ENCODE measurements around the gene MFAP4. TPM values are rescaled to one million over a fixed set of nuclear protein-coding genes. Genes with fewer than 3 reads are reported as not detected.

Gene MFAP4
- total and polyA plus RNA-seq, 8 donors, result 1.2 to 25.5 (median 11.5) TPM

- 67 to 76% methylated on average over 2 of the region's 2 CpGs for WGBS, 2 donors
- Histone ChIP-seq H3K27me3 (no peaks in the 10 kb centered on the region), H3K4me1 (no peaks in the 10 kb centered on the region), H3K27ac (no peak overlapping the region), H3K36me3 (no peaks in the 10 kb centered on the region), H3K9me3 (no peaks in the 10 kb centered on the region), H3K4me3 (no peak overlapping the region)
- FAIRE-seq (no peak), DNase-seq (no peak), ATAC-seq (peak in 3 of 4 donors; percentile 14 to 29 (median 28))
- intact Hi-C loops (cut with DNase I), result no loop called here
- TF ChIP-seq CTCF (IDR thresholded peaks at IDR 0.05), result no peak
Observed at GRCh38 chr17:19387921-19388521, 1.0 kb upstream of the MFAP4 start.

DNA sequence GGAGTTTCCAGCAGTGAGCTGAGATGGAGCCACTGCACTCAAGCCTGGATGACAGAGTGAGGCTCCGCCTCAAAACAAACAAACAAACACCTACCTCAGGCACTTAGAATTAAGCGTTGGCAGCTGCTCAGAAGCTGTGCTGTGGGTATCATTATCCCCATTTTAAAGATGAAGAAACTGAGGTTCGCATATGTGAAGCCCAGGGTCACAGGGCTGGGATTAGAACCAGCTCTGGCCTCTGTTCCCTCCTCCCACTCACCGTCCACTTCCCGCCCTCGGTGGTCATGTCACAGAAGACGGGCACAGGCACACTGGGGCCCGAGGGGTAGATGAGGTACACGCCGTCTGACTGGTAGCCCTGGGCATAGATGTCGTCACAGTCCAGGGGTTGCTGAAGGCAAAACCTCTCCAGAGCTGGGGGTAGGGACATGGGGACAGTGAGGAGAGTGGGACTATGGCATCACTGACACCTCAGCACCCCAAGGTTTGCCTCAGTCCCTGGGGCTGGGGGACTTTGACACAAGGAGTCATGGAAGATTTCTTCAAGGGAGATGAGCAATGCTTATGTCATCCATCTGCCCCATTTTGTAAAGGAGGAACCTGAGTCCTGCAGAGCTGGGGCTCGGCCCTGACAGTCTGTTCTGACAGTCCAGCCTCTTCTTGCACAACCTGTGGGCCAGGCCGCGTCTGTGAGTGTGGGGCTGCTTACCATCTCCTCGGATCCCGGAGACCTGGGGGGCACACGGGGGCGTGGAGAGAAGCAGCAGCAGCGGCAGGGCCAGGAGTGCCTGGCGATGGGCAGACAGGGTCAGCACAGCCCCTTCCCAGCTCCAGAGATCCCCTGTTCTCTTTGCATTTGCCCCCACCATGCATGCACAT, 700 bp downstream of the MFAP4 start:
- Histone ChIP-seq H3K4me1 (no peaks in the 10 kb centered on the region), H3K4me3 (no peak overlapping the region), H3K27me3 (no peaks in the 10 kb centered on the region), H3K27ac (peak overlapping the region in 1 of 4 donors; percentile 37), H3K9me3 (no peaks in the 10 kb centered on the region), H3K36me3 (peaks cover 2 to 7% (median 2%) of the 10 kb centered on the region in 3 donors)
- no peak for TF ChIP-seq CTCF (IDR thresholded peaks at IDR 0.05)
- FAIRE-seq, result no peak
- intact Hi-C loops (cut with DNase I), result no loop called here
- DNase-seq, result no peak
- peak in 3 of 4 donors; percentile 39 to 62 (median 48) for ATAC-seq
- WGBS, 2 donors, result 61 to 71% methylated on average over 20 of the region's 20 CpGs

GRCh38 chr17:19385521-19385983, 1.4 kb downstream of the MFAP4 start:
- no peaks in the 10 kb centered on the region for H3K27me3 ChIP-seq
- ATAC-seq (no peak), FAIRE-seq (no peak), DNase-seq (no peak)
- TF ChIP-seq CTCF (IDR thresholded peaks at IDR 0.05), result no peak
- H3K4me1 ChIP-seq, result no peaks in the 10 kb centered on the region
- H3K36me3 ChIP-seq, result peaks cover 2 to 14% (median 10%) of the 10 kb centered on the region in 3 donors
- H3K27ac ChIP-seq, result no peak overlapping the region
- no peaks in the 10 kb centered on the region for H3K9me3 ChIP-seq
- 84 to 89% methylated on average over 9 of the region's 9 CpGs for WGBS, 2 donors
- no peak overlapping the region for H3K4me3 ChIP-seq
- intact Hi-C loops (cut with DNase I), result no loop called here

DNA sequence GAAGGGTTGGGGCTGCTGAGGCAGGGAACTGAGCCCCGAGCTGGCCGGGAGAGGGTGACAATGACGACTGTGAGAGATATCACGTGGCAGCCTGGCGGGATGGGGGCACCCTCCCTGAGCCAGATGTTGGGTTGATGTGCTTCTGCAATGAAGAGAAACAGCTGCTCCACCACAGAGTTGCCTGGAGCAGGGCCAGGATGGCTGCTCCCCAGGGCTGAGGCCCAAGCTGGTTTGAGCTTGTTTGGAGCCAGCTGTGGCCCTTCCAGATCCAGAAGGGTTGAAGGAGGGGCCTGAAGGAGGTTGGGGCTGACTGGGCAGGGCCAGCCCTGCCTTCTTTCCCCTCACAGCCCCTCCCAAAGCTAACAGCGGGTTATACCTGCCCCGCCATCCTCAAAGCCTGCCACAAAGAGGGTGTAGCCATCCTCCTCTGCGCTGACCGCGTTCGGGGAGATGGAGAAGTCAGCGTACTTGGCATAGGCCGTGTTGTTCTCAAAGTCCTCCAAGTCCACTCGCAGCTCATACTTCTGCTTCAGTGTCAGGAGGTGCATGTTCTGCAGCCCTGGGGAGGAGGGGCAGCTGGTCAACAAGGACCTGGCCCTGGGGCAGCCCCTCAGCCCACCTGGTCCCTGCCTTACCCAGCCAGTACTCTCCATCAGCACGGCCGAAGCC, 2.1 kb downstream of the MFAP4 start:
- WGBS, 2 donors, result 82 to 87% methylated on average over 16 of the region's 16 CpGs
- H3K4me1 ChIP-seq, result no peaks in the 10 kb centered on the region

More for the DNA sequence above, 2.1 kb downstream of the MFAP4 start:
- Histone ChIP-seq H3K27me3 (no peaks in the 10 kb centered on the region), H3K4me3 (no peak overlapping the region), H3K27ac (no peak overlapping the region), H3K36me3 (peaks cover 2 to 16% (median 12%) of the 10 kb centered on the region in 3 donors), H3K9me3 (no peaks in the 10 kb centered on the region)
- peak in 1 of 6 donors; percentile 53 for DNase-seq
- peak in 3 of 4 donors; percentile 17 to 42 (median 39) for ATAC-seq
- no peak for TF ChIP-seq CTCF (IDR thresholded peaks at IDR 0.05)
- intact Hi-C loops (cut with DNase I), result no loop called here
- no peak for FAIRE-seq
